Thyroid gland (tissue), 4 donors: ENCODE measurements around the gene ZKSCAN1.

Experiments
- POLR2A ChIP-seq, 2 donors: fragments of 450-650 bp; IDR thresholded peaks; one replicate each; pipeline ENCODE4 v1.6.1; 2017; ENCODE audit warnings: antibody characterized with exemption in 2 of 2, mild to moderate bottlenecking in 2 of 2, moderate library complexity in 1 of 2
- TF ChIP-seq, protein P1 (sequence below), 6 experiments: fragments of 200-600 bp in 3 of 6; fragments of 450-650 bp in 3 of 6; sonication (generic) in 3 of 6; IDR thresholded peaks; one replicate each; pipeline ENCODE4 v1.5.1; 2016 to 2019; ENCODE audit warnings: antibody characterized with exemption in 6 of 6, mild to moderate bottlenecking in 2 of 6, inconsistent platforms in 1 of 6, moderate library complexity in 1 of 6

DNA sequence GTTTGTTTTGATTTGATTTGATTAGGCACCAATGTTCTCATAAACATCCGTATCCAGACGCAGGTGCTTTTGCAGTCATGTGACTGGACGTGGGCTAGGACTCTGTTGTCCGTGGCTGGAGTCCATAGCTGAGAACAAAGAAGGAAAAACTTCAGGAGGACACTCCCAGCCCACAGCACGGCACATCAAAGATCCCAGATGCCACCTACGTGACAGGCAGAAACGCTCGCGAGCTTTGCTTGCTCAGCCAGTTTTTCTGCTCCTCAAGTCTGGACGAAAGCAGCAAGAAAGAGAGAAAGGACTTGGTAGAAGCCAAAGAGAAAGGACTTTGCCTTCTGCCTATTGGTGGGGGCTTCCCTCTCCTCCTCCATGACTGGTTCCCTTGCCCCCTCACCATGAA lies 6.9 kb upstream of the ZKSCAN1 start:
- TF ChIP-seq POLR2A (IDR thresholded peaks at IDR 0.05) = no peak
- TF ChIP-seq, protein P1, sequence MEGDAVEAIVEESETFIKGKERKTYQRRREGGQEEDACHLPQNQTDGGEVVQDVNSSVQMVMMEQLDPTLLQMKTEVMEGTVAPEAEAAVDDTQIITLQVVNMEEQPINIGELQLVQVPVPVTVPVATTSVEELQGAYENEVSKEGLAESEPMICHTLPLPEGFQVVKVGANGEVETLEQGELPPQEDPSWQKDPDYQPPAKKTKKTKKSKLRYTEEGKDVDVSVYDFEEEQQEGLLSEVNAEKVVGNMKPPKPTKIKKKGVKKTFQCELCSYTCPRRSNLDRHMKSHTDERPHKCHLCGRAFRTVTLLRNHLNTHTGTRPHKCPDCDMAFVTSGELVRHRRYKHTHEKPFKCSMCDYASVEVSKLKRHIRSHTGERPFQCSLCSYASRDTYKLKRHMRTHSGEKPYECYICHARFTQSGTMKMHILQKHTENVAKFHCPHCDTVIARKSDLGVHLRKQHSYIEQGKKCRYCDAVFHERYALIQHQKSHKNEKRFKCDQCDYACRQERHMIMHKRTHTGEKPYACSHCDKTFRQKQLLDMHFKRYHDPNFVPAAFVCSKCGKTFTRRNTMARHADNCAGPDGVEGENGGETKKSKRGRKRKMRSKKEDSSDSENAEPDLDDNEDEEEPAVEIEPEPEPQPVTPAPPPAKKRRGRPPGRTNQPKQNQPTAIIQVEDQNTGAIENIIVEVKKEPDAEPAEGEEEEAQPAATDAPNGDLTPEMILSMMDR (IDR thresholded peaks at IDR 0.05) = no peak
